Measurements from ENCODE around the gene ATP8B1.

DNA sequence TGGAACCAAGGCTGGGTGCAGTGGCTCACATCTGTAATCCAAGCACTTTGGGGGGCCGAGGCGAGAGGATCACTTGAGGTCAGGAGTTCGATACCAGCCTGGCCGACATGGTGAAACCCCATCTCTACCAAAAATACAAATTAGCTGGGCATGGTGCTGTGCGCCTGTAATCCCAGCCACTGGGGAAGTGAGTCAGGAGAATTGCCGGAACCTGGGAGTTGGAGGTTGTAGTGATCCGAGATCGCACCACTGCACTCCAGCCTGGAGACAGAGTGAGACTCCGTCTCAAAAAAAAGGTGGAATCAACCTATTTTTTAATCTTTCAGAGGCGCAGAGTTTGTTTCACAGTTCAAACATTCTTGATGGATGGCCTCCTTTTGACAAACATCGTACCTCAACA is 24.5 kb upstream of the ATP8B1 start:
- TF ChIP-seq, protein P1, sequence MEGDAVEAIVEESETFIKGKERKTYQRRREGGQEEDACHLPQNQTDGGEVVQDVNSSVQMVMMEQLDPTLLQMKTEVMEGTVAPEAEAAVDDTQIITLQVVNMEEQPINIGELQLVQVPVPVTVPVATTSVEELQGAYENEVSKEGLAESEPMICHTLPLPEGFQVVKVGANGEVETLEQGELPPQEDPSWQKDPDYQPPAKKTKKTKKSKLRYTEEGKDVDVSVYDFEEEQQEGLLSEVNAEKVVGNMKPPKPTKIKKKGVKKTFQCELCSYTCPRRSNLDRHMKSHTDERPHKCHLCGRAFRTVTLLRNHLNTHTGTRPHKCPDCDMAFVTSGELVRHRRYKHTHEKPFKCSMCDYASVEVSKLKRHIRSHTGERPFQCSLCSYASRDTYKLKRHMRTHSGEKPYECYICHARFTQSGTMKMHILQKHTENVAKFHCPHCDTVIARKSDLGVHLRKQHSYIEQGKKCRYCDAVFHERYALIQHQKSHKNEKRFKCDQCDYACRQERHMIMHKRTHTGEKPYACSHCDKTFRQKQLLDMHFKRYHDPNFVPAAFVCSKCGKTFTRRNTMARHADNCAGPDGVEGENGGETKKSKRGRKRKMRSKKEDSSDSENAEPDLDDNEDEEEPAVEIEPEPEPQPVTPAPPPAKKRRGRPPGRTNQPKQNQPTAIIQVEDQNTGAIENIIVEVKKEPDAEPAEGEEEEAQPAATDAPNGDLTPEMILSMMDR (IDR thresholded peaks at IDR 0.05 in 2 of 3, conservative IDR thresholded peaks at IDR 0.05 in 1 of 3; ENCODE audit: borderline replicate concordance in 1 of 3, insufficient read depth in 1 of 3, low read depth in 2 of 3, low read length in 2 of 3) = no peak
- TF ChIP-seq SRF (IDR thresholded peaks at IDR 0.05; ENCODE audit: low read depth) = no peak
- no peak for TF ChIP-seq SIN3A (IDR thresholded peaks at IDR 0.05; ENCODE audit: low read depth)
- TF ChIP-seq EZH2 (IDR thresholded peaks at IDR 0.05) = no peak
- TF ChIP-seq CEBPB (IDR thresholded peaks at IDR 0.05; ENCODE audit: low read depth) = no peak
- TF ChIP-seq POLR2A (IDR thresholded peaks at IDR 0.05; ENCODE audit: borderline replicate concordance, extremely low read depth, insufficient read depth, insufficient read length) = no peak
- TF ChIP-seq FOSL1 (IDR thresholded peaks at IDR 0.05; ENCODE audit: low read depth) = no peak
- TF ChIP-seq, protein P2, sequence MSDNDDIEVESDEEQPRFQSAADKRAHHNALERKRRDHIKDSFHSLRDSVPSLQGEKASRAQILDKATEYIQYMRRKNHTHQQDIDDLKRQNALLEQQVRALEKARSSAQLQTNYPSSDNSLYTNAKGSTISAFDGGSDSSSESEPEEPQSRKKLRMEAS (IDR thresholded peaks at IDR 0.05) = no peak
- TF ChIP-seq SP1 (IDR thresholded peaks at IDR 0.05; ENCODE audit: low read depth) = no peak
- TF ChIP-seq, protein P3, sequence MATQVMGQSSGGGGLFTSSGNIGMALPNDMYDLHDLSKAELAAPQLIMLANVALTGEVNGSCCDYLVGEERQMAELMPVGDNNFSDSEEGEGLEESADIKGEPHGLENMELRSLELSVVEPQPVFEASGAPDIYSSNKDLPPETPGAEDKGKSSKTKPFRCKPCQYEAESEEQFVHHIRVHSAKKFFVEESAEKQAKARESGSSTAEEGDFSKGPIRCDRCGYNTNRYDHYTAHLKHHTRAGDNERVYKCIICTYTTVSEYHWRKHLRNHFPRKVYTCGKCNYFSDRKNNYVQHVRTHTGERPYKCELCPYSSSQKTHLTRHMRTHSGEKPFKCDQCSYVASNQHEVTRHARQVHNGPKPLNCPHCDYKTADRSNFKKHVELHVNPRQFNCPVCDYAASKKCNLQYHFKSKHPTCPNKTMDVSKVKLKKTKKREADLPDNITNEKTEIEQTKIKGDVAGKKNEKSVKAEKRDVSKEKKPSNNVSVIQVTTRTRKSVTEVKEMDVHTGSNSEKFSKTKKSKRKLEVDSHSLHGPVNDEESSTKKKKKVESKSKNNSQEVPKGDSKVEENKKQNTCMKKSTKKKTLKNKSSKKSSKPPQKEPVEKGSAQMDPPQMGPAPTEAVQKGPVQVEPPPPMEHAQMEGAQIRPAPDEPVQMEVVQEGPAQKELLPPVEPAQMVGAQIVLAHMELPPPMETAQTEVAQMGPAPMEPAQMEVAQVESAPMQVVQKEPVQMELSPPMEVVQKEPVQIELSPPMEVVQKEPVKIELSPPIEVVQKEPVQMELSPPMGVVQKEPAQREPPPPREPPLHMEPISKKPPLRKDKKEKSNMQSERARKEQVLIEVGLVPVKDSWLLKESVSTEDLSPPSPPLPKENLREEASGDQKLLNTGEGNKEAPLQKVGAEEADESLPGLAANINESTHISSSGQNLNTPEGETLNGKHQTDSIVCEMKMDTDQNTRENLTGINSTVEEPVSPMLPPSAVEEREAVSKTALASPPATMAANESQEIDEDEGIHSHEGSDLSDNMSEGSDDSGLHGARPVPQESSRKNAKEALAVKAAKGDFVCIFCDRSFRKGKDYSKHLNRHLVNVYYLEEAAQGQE (IDR thresholded peaks at IDR 0.05; ENCODE audit: low read depth) = no peak

Data from HCT116 (cell line).